Lower lobe of right lung (tissue), 2 donors: ENCODE data around the gene LINC00632. TPM values are rescaled to one million over a fixed set of nuclear protein-coding genes. Genes with fewer than 3 reads are reported as not detected.

Source experiments
- ATAC-seq, 2 donors: fragments of 200-7000 bp; cut with Tn5 transposase; one replicate each; pipeline ENCODE4 v1.9.1; 2020 to 2022; ENCODE audit warnings: mild to moderate bottlenecking in 2 of 2, moderate library complexity in 2 of 2
- DNase-seq: peaks from one replicate; pipeline ENCODE4 v3.0.0-alpha.2; 2020
- H3K27ac ChIP-seq: fragments of 200-600 bp; one replicate; pipeline ENCODE4 v1.8.0; 2022
- H3K27me3 ChIP-seq: fragments of 200-600 bp; one replicate; pipeline ENCODE4 v1.8.0; 2022; ENCODE audit warnings: low read depth
- H3K36me3 ChIP-seq: fragments of 200-600 bp; one replicate; pipeline ENCODE4 v1.8.0; 2022; ENCODE audit warnings: mild to moderate bottlenecking
- H3K4me1 ChIP-seq: fragments of 200-600 bp; one replicate; pipeline ENCODE4 v1.8.0; 2022
- H3K4me3 ChIP-seq: fragments of 200-600 bp; one replicate; pipeline ENCODE4 v1.8.0; 2022; ENCODE audit warnings: mild to moderate bottlenecking
- H3K9me3 ChIP-seq: fragments of 200-600 bp; one replicate; pipeline ENCODE4 v1.8.0; 2022
- CTCF ChIP-seq: fragments of 200-600 bp; IDR thresholded peaks from one replicate; pipeline ENCODE4 v1.8.0; 2022; ENCODE audit warnings: antibody characterized with exemption, mild to moderate bottlenecking
- intact Hi-C: fragments of 100-400 bp; cut with DNase I; formaldehyde crosslinking; loops from one replicate; pipeline ENCODE4 v1.11.0; 2022
- total RNA-seq: library from RNA; stranded (reverse); fragmentation: NEBNext Ultra II Directional; extraction: Animal tissue kit (Norgen Biotek cat#: 25700); gene quantifications from one replicate; pipeline ENCODE4 v1.2.1, GENCODE V29; 2021
- donor health status: DM: no; HTN: yes; CAD: no; lungs with severe emphysema.

Gene LINC00632
- total RNA-seq, 1 donor from 2014 or later, result 173 TPM

- H3K4me3 ChIP-seq, result peak overlapping the region; percentile 48
- no peaks in the 10 kb centered on the region for H3K9me3 ChIP-seq
- intact Hi-C loops, result no loop called here
- no peak for DNase-seq
- peak in 1 of 2 donors; percentile 31 for ATAC-seq
- H3K27ac ChIP-seq, result no peak overlapping the region
- H3K27me3 ChIP-seq, result no peaks in the 10 kb centered on the region
- H3K36me3 ChIP-seq, result no peaks in the 10 kb centered on the region
- no peaks in the 10 kb centered on the region for H3K4me1 ChIP-seq
- TF ChIP-seq CTCF, result no peak
Measured at GRCh38 chrX:140765043-140765784, 55.7 kb downstream of the LINC00632 start.

GRCh38 chrX:140766024-140766611 is 56.6 kb downstream of the LINC00632 start:
- ATAC-seq (peak in 1 of 2 donors; percentile 68), DNase-seq (no peak)
- Histone ChIP-seq H3K9me3 (no peaks in the 10 kb centered on the region), H3K4me1 (no peaks in the 10 kb centered on the region), H3K36me3 (no peaks in the 10 kb centered on the region), H3K4me3 (no peak overlapping the region), H3K27me3 (no peaks in the 10 kb centered on the region), H3K27ac (no peak overlapping the region)
- intact Hi-C loops, result no loop called here
- peak; percentile 74 for TF ChIP-seq CTCF

GRCh38 chrX:140767646-140768045 is 58.1 kb downstream of the LINC00632 start:
- no peaks in the 10 kb centered on the region for H3K36me3 ChIP-seq
- H3K4me3 ChIP-seq, result no peak overlapping the region
- no peaks in the 10 kb centered on the region for H3K9me3 ChIP-seq
- intact Hi-C loops, result no loop called here
- no peak overlapping the region for H3K27ac ChIP-seq
- no peak for TF ChIP-seq CTCF
- ATAC-seq (no peak), DNase-seq (no peak)
- no peaks in the 10 kb centered on the region for H3K27me3 ChIP-seq
- no peaks in the 10 kb centered on the region for H3K4me1 ChIP-seq

- intact Hi-C loops, result no loop called here
- TF ChIP-seq CTCF, result no peak
- DNase-seq (no peak), ATAC-seq (no peak)
- Histone ChIP-seq H3K9me3 (no peaks in the 10 kb centered on the region), H3K4me3 (no peak overlapping the region), H3K4me1 (no peaks in the 10 kb centered on the region), H3K27ac (no peak overlapping the region), H3K36me3 (no peaks in the 10 kb centered on the region), H3K27me3 (no peaks in the 10 kb centered on the region)
Measured at GRCh38 chrX:140775211-140775610, 65.7 kb downstream of the LINC00632 start.

- DNase-seq (no peak), ATAC-seq (no peak)
- no peaks in the 10 kb centered on the region for H3K4me1 ChIP-seq
- TF ChIP-seq CTCF, result no peak
- no peak overlapping the region for H3K27ac ChIP-seq
- intact Hi-C loops, result no loop called here
- H3K9me3 ChIP-seq, result no peaks in the 10 kb centered on the region
- H3K27me3 ChIP-seq, result no peaks in the 10 kb centered on the region
- H3K4me3 ChIP-seq, result no peak overlapping the region
- no peaks in the 10 kb centered on the region for H3K36me3 ChIP-seq
Measured at GRCh38 chrX:140776320-140776719, 66.8 kb downstream of the LINC00632 start.
